Raji (cell line): ENCODE results near the gene AQP9.

Experiments
- POLR2A ChIP-seq: IDR thresholded peaks from 2 replicates; pipeline ENCODE4 v1.6.1; 2011; ENCODE audit warnings: low read depth, low read length, control low read depth; ENCODE audit not compliant: insufficient read depth

Gene AQP9

GRCh38 chr15:58161436-58161930 is 23.3 kb downstream of the AQP9 start:
- TF ChIP-seq POLR2A, result no peak

- no peak for TF ChIP-seq POLR2A
Measured at GRCh38 chr15:58163985-58164384, 25.8 kb downstream of the AQP9 start.

- TF ChIP-seq POLR2A, result no peak
Measured at GRCh38 chr15:58164926-58165325, 26.7 kb downstream of the AQP9 start.

- no peak for TF ChIP-seq POLR2A
Measured at GRCh38 chr15:58165661-58166060, 27.5 kb downstream of the AQP9 start.

GRCh38 chr15:58167095-58167691 is 29.0 kb downstream of the AQP9 start:
- TF ChIP-seq POLR2A, result no peak

GRCh38 chr15:58169934-58170333 is 31.8 kb downstream of the AQP9 start:
- no peak for TF ChIP-seq POLR2A

- TF ChIP-seq POLR2A, result no peak
Measured at GRCh38 chr15:58171476-58172061, 33.4 kb downstream of the AQP9 start.

- no peak for TF ChIP-seq POLR2A
Measured at GRCh38 chr15:58174709-58175108, 36.5 kb downstream of the AQP9 start.

- no peak for TF ChIP-seq POLR2A
Measured at GRCh38 chr15:58175955-58176354, 37.8 kb downstream of the AQP9 start.

GRCh38 chr15:58178668-58179067 is 40.5 kb downstream of the AQP9 start:
- no peak for TF ChIP-seq POLR2A

- no peak for TF ChIP-seq POLR2A
Measured at GRCh38 chr15:58179206-58179605, 41.0 kb downstream of the AQP9 start.

- no peak for TF ChIP-seq POLR2A
Measured at GRCh38 chr15:58179741-58180381, 41.7 kb downstream of the AQP9 start.

GRCh38 chr15:58182460-58183163 is 44.4 kb downstream of the AQP9 start:
- TF ChIP-seq POLR2A, result no peak

- no peak for TF ChIP-seq POLR2A
Measured at GRCh38 chr15:58185439-58185838, 47.3 kb downstream of the AQP9 start.

- TF ChIP-seq POLR2A, result no peak
Measured at GRCh38 chr15:58189148-58189811, 51.1 kb downstream of the AQP9 start.

GRCh38 chr15:58190419-58190818 is 52.2 kb downstream of the AQP9 start:
- TF ChIP-seq POLR2A, result no peak

GRCh38 chr15:58200739-58201138 is 62.6 kb downstream of the AQP9 start:
- TF ChIP-seq POLR2A, result no peak
